Mammary epithelial cell (primary cell): ENCODE data around the gene SLC12A5.

Experiments used
- CTCF ChIP-seq, 2 donors: IDR thresholded peaks in 1 of 2; conservative IDR thresholded peaks in 1 of 2; 2 replicates each; pipeline ENCODE4 v1.5.1; 2011 to 2012; ENCODE audit warnings: inconsistent platforms in 2 of 2, low read length in 2 of 2, mild to moderate bottlenecking in 2 of 2, control low read depth in 1 of 2, low read depth in 1 of 2; ENCODE audit not compliant: insufficient read depth in 1 of 2; ENCODE audit errors: extremely low read depth in 1 of 2
- EZH2 ChIP-seq: IDR thresholded peaks from 2 replicates; pipeline ENCODE4 v1.6.1; 2012; ENCODE audit warnings: low read length, inconsistent platforms, borderline replicate concordance

- no peak for TF ChIP-seq EZH2
- TF ChIP-seq CTCF (conservative IDR thresholded peaks at IDR 0.05 in 1 of 2, IDR thresholded peaks at IDR 0.05 in 1 of 2; ENCODE audit: extremely low read depth in 1 of 2, insufficient read depth in 1 of 2, low read depth in 1 of 2, low read length in 2 of 2), result no peak
Observed at GRCh38 chr20:46107061-46107460, 78.0 kb downstream of the SLC12A5 start.
